GM18499 (cell line): Measurements from ENCODE around the gene NFAT5.

Experiments
- ATAC-seq: cut with Tn5 transposase; IDR thresholded peaks from one replicate; pipeline ENCODE4 v1.9.1; 2021; ENCODE audit warnings: moderate number of reproducible peaks; ENCODE audit not compliant: insufficient read depth, unreplicated experiment

Gene NFAT5

GRCh38 chr16:69693916-69694315, 128.2 kb downstream of the NFAT5 start:
- ATAC-seq: no peak

GRCh38 chr16:69698404-69698803, 132.6 kb downstream of the NFAT5 start:
- ATAC-seq: no peak

- no peak for ATAC-seq
These were observed 134.1 kb downstream of the NFAT5 start for GRCh38 chr16:69699915-69700314.

- no peak for ATAC-seq
These were observed 135.7 kb downstream of the NFAT5 start for GRCh38 chr16:69701452-69701851.

- ATAC-seq: no peak
These were observed 136.1 kb downstream of the NFAT5 start for GRCh38 chr16:69701866-69702265.

- no peak for ATAC-seq
These were observed 137.9 kb downstream of the NFAT5 start for GRCh38 chr16:69703638-69704037.

GRCh38 chr16:69706256-69706974, 140.6 kb downstream of the NFAT5 start:
- no peak for ATAC-seq

GRCh38 chr16:69706975-69707340, 141.2 kb downstream of the NFAT5 start:
- ATAC-seq: no peak

- no peak for ATAC-seq
These were observed 142.3 kb downstream of the NFAT5 start for GRCh38 chr16:69707920-69708683.

GRCh38 chr16:69709456-69710084, 143.8 kb downstream of the NFAT5 start:
- no peak for ATAC-seq

- no peak for ATAC-seq
These were observed 145.5 kb downstream of the NFAT5 start for GRCh38 chr16:69711115-69711740.

GRCh38 chr16:69712277-69712676, 146.5 kb downstream of the NFAT5 start:
- ATAC-seq: no peak

- no peak for ATAC-seq
These were observed 147.3 kb downstream of the NFAT5 start for GRCh38 chr16:69712914-69713581.

GRCh38 chr16:69717066-69717465, 151.3 kb downstream of the NFAT5 start:
- ATAC-seq: no peak

- no peak for ATAC-seq
These were observed 152.5 kb downstream of the NFAT5 start for GRCh38 chr16:69718111-69718764.

GRCh38 chr16:69720822-69721430, 155.2 kb downstream of the NFAT5 start:
- ATAC-seq: no peak

- ATAC-seq: no peak
These were observed 155.7 kb downstream of the NFAT5 start for GRCh38 chr16:69721441-69721957.

GRCh38 chr16:69724414-69724873, 158.7 kb downstream of the NFAT5 start:
- ATAC-seq: no peak

- ATAC-seq: no peak
These were observed 159.3 kb downstream of the NFAT5 start for GRCh38 chr16:69724981-69725479.
